ENCODE measurements around the gene SOD1. TPM values are rescaled to one million over a fixed set of nuclear protein-coding genes. Genes with fewer than 3 reads are reported as not detected.

Gene SOD1
- total RNA-seq, 1 experiment from 2014 or later: 227 TPM

GRCh38 chr21:31708541-31708940 lies 49.0 kb downstream of the SOD1 start:
- no peaks in the 10 kb centered on the region for H3K27me3 Mint-ChIP-seq (ENCODE audit: insufficient read depth, unreplicated experiment)
- H3K27ac Mint-ChIP-seq (ENCODE audit: unreplicated experiment): no peak overlapping the region
- Histone ChIP-seq H3K4me3 (ENCODE audit: low read depth, low read length) (no peak overlapping the region), H3K36me3 (ENCODE audit: control insufficient read depth, insufficient read depth, low read length) (no peaks in the 10 kb centered on the region), H3K27me3 (replicated peaks; ENCODE audit: control insufficient read depth, insufficient read depth, low read length) (no peaks in the 10 kb centered on the region), H3K9me3 (no peaks in the 10 kb centered on the region), H3K4me1 (peaks cover 7% of the 10 kb centered on the region)
- peaks cover 7% of the 10 kb centered on the region for H3K4me1 Mint-ChIP-seq (ENCODE audit: low read depth, unreplicated experiment)
- DNase-seq: no peak
- peaks cover 12% of the 10 kb centered on the region for H3K36me3 Mint-ChIP-seq (ENCODE audit: insufficient read depth, unreplicated experiment)
- ChIA-PET POLR2A (no interaction called here), CTCF (no interaction called here)
- intact Hi-C loops (cut with micrococcal nuclease; ENCODE audit: unreplicated experiment): no loop called here
- no peak overlapping the region for H3K4me3 Mint-ChIP-seq (ENCODE audit: unreplicated experiment)
- no peaks in the 10 kb centered on the region for H3K9me3 Mint-ChIP-seq (ENCODE audit: unreplicated experiment)
- no peak for TF ChIP-seq CTCF (IDR thresholded peaks at IDR 0.05; ENCODE audit: insufficient read depth in 1 of 2, low read depth in 1 of 2, low read length in 1 of 2, severe bottlenecking in 1 of 2, unreplicated experiment in 1 of 2)
- BruUV-seq (replicated peaks): no TSS peak

- Mint-ChIP-seq H3K4me3 (ENCODE audit: unreplicated experiment) (no peak overlapping the region), H3K27me3 (ENCODE audit: insufficient read depth, unreplicated experiment) (no peaks in the 10 kb centered on the region), H3K9me3 (ENCODE audit: unreplicated experiment) (no peaks in the 10 kb centered on the region), H3K36me3 (ENCODE audit: insufficient read depth, unreplicated experiment) (peaks cover 5% of the 10 kb centered on the region), H3K4me1 (ENCODE audit: low read depth, unreplicated experiment) (peaks cover 13% of the 10 kb centered on the region), H3K27ac (ENCODE audit: unreplicated experiment) (no peak overlapping the region)
- Histone ChIP-seq H3K27me3 (replicated peaks; ENCODE audit: control insufficient read depth, insufficient read depth, low read length) (no peaks in the 10 kb centered on the region), H3K9me3 (no peaks in the 10 kb centered on the region), H3K36me3 (ENCODE audit: control insufficient read depth, insufficient read depth, low read length) (no peaks in the 10 kb centered on the region), H3K4me3 (ENCODE audit: low read depth, low read length) (no peak overlapping the region), H3K4me1 (peaks cover 19% of the 10 kb centered on the region)
- DNase-seq: no peak
- BruUV-seq (replicated peaks): no TSS peak
- POLR2A ChIA-PET: no interaction called here
- no peak for TF ChIP-seq CTCF (IDR thresholded peaks at IDR 0.05; ENCODE audit: insufficient read depth in 1 of 2, low read depth in 1 of 2, low read length in 1 of 2, severe bottlenecking in 1 of 2, unreplicated experiment in 1 of 2)
- CTCF ChIA-PET: no interaction called here
- intact Hi-C loops (cut with micrococcal nuclease; ENCODE audit: unreplicated experiment): no loop called here
Measured at GRCh38 chr21:31710586-31710985, 51.1 kb downstream of the SOD1 start.

- H3K36me3 ChIP-seq (ENCODE audit: control insufficient read depth, insufficient read depth, low read length): no peaks in the 10 kb centered on the region
- Mint-ChIP-seq H3K27me3 (ENCODE audit: insufficient read depth, unreplicated experiment) (no peaks in the 10 kb centered on the region), H3K9me3 (ENCODE audit: unreplicated experiment) (no peaks in the 10 kb centered on the region), H3K4me3 (ENCODE audit: unreplicated experiment) (no peak overlapping the region), H3K36me3 (ENCODE audit: insufficient read depth, unreplicated experiment) (peaks cover 3% of the 10 kb centered on the region), H3K4me1 (ENCODE audit: low read depth, unreplicated experiment) (peaks cover 11% of the 10 kb centered on the region), H3K27ac (ENCODE audit: unreplicated experiment) (no peak overlapping the region)
- no peak overlapping the region for H3K4me3 ChIP-seq (ENCODE audit: low read depth, low read length)
- CTCF ChIA-PET: no interaction called here
- peaks cover 20% of the 10 kb centered on the region for H3K4me1 ChIP-seq
- DNase-seq: no peak
- no peak for TF ChIP-seq CTCF (IDR thresholded peaks at IDR 0.05; ENCODE audit: insufficient read depth in 1 of 2, low read depth in 1 of 2, low read length in 1 of 2, severe bottlenecking in 1 of 2, unreplicated experiment in 1 of 2)
- H3K9me3 ChIP-seq: no peaks in the 10 kb centered on the region
- no peaks in the 10 kb centered on the region for H3K27me3 ChIP-seq (replicated peaks; ENCODE audit: control insufficient read depth, insufficient read depth, low read length)
- POLR2A ChIA-PET: no interaction called here
- intact Hi-C loops (cut with micrococcal nuclease; ENCODE audit: unreplicated experiment): no loop called here
- BruUV-seq (replicated peaks): no TSS peak
Measured at GRCh38 chr21:31711326-31711725, 51.8 kb downstream of the SOD1 start.

All from Caco-2 (cell line).